WTC11 (cell line): ENCODE results near the gene CATSPERE. TPM values are rescaled to one million over a fixed set of nuclear protein-coding genes. Genes with fewer than 3 reads are reported as not detected.

Experiments used
- ATAC-seq: fragments of 200-7000 bp; cut with Tn5 transposase; 2 replicates; pipeline ENCODE4 v1.10.0; 2021; ENCODE audit warnings: mild to moderate bottlenecking, moderate library complexity
- CTCF ChIA-PET: fragments of 300-600 bp; sonication (Branson Sonifier 250); formaldehyde crosslinking; loops from one replicate; lab custom pipeline; 2021; ENCODE audit warnings: antibody characterized with exemption; lab: Charles Lee
- POLR2A ChIA-PET: fragments of 350-600 bp; sonication (Branson Sonifier 250); formaldehyde crosslinking; loops from one replicate; lab custom pipeline; 2021; ENCODE audit warnings: antibody characterized with exemption; lab: Charles Lee
- DNase-seq: peaks from one replicate; pipeline ENCODE4 v3.0.0; 2021; ENCODE audit warnings: low spot score
- H3K27ac Mint-ChIP-seq: 2 replicates; pipeline ENCODE4 v1.8.0; 2021; ENCODE audit warnings: mixed read lengths
- H3K27me3 Mint-ChIP-seq: 2 replicates; pipeline ENCODE4 v1.8.0; 2021; ENCODE audit warnings: low read depth, mild to moderate bottlenecking, moderate library complexity, mixed read lengths
- H3K36me3 Mint-ChIP-seq: 2 replicates; pipeline ENCODE4 v1.8.0; 2021; ENCODE audit warnings: mixed read lengths
- H3K4me1 Mint-ChIP-seq: 2 replicates; pipeline ENCODE4 v1.8.0; 2022; ENCODE audit warnings: mixed read lengths
- H3K4me3 Mint-ChIP-seq: 2 replicates; pipeline ENCODE4 v1.8.0; 2021; ENCODE audit warnings: mild to moderate bottlenecking, moderate library complexity, mixed read lengths
- H3K9me3 Mint-ChIP-seq: 2 replicates; pipeline ENCODE4 v1.8.0; 2021; ENCODE audit warnings: mixed read lengths
- ATF1 ChIP-seq: sonication (generic); formaldehyde crosslinking; IDR thresholded peaks from 2 replicates; pipeline ENCODE4 v1.8.1; 2023; ENCODE audit warnings: mild to moderate bottlenecking, moderate library complexity, missing genetic modification reagents
- CREM ChIP-seq: sonication (generic); formaldehyde crosslinking; IDR thresholded peaks from 2 replicates; pipeline ENCODE4 v1.8.1; 2022; ENCODE audit warnings: mild to moderate bottlenecking, missing genetic modification reagents, moderate library complexity
- ETV6 ChIP-seq: sonication (generic); formaldehyde crosslinking; IDR thresholded peaks from 2 replicates; pipeline ENCODE4 v1.8.1; 2022; ENCODE audit warnings: mild to moderate bottlenecking, missing genetic modification reagents
- FOXJ3 ChIP-seq: sonication (generic); formaldehyde crosslinking; IDR thresholded peaks from 2 replicates; pipeline ENCODE4 v1.9.0; 2021; ENCODE audit warnings: missing genetic modification reagents, mild to moderate bottlenecking, borderline replicate concordance
- GTF2I ChIP-seq: fragments of 250-450 bp; sonication (Bioruptor Pico); conservative IDR thresholded peaks from 2 replicates; pipeline ENCODE4 v1.4.0; 2021; ENCODE audit warnings: mild to moderate bottlenecking
- NFE2L1 ChIP-seq: sonication (generic); formaldehyde crosslinking; IDR thresholded peaks from 2 replicates; pipeline ENCODE4 v1.8.1; 2023; ENCODE audit warnings: missing genetic modification reagents
- PRDM15 ChIP-seq: sonication (generic); formaldehyde crosslinking; IDR thresholded peaks from 2 replicates; pipeline ENCODE4 v1.8.0; 2022; ENCODE audit warnings: missing genetic modification reagents
- SMAD3 ChIP-seq: sonication (generic); formaldehyde crosslinking; IDR thresholded peaks from 2 replicates; pipeline ENCODE4 v1.8.0; 2022; ENCODE audit warnings: missing genetic modification reagents, mild to moderate bottlenecking, borderline replicate concordance
- SMAD4 ChIP-seq: sonication (generic); formaldehyde crosslinking; IDR thresholded peaks from 2 replicates; pipeline ENCODE4 v1.8.0; 2022; ENCODE audit warnings: mild to moderate bottlenecking, missing genetic modification reagents
- TEAD1 ChIP-seq: sonication (generic); formaldehyde crosslinking; IDR thresholded peaks from 2 replicates; pipeline ENCODE4 v1.8.0; 2022; ENCODE audit warnings: mild to moderate bottlenecking, missing genetic modification reagents
- TP53 ChIP-seq: sonication (generic); formaldehyde crosslinking; IDR thresholded peaks from 2 replicates; pipeline ENCODE4 v1.8.1; 2023; ENCODE audit warnings: mild to moderate bottlenecking, missing genetic modification reagents
- USF1 ChIP-seq: sonication (generic); formaldehyde crosslinking; IDR thresholded peaks from 2 replicates; pipeline ENCODE4 v1.8.0; 2022; ENCODE audit warnings: mild to moderate bottlenecking, missing genetic modification reagents
- ZBTB21 ChIP-seq: sonication (generic); formaldehyde crosslinking; IDR thresholded peaks from 2 replicates; pipeline ENCODE4 v1.8.1; 2023; ENCODE audit warnings: mild to moderate bottlenecking, missing genetic modification reagents, borderline replicate concordance
- ZNF121 ChIP-seq: sonication (generic); formaldehyde crosslinking; IDR thresholded peaks from 2 replicates; pipeline ENCODE4 v1.8.0; 2023; ENCODE audit warnings: missing genetic modification reagents
- ZNF138 ChIP-seq: sonication (generic); formaldehyde crosslinking; conservative IDR thresholded peaks from 2 replicates; pipeline ENCODE4 v1.8.1; 2022; ENCODE audit warnings: mild to moderate bottlenecking, moderate library complexity, missing genetic modification reagents
- ZNF232 ChIP-seq: sonication (generic); formaldehyde crosslinking; IDR thresholded peaks from 2 replicates; pipeline ENCODE4 v1.8.0; 2022; ENCODE audit warnings: mild to moderate bottlenecking, missing genetic modification reagents
- ZNF281 ChIP-seq: sonication (generic); formaldehyde crosslinking; IDR thresholded peaks from 2 replicates; pipeline ENCODE4 v1.8.0; 2023; ENCODE audit warnings: mild to moderate bottlenecking, missing genetic modification reagents
- total RNA-seq: library from RNA; stranded (reverse); gene quantifications from 3 replicates; pipeline ENCODE4 v1.2.3, GENCODE V29; 2021
- TF ChIP-seq, protein P1 (sequence below): fragments of 250-450 bp; sonication (Bioruptor Pico); IDR thresholded peaks from 2 replicates; pipeline ENCODE4 v1.9.0; 2021; ENCODE audit warnings: mild to moderate bottlenecking
- TF ChIP-seq, protein P2 (sequence below): fragments of 250-450 bp; sonication (Bioruptor Pico); IDR thresholded peaks from 2 replicates; pipeline ENCODE4 v1.9.0; 2021; ENCODE audit warnings: mild to moderate bottlenecking

Gene CATSPERE
- total RNA-seq, 1 experiment from 2014 or later: 0.66 TPM

DNA sequence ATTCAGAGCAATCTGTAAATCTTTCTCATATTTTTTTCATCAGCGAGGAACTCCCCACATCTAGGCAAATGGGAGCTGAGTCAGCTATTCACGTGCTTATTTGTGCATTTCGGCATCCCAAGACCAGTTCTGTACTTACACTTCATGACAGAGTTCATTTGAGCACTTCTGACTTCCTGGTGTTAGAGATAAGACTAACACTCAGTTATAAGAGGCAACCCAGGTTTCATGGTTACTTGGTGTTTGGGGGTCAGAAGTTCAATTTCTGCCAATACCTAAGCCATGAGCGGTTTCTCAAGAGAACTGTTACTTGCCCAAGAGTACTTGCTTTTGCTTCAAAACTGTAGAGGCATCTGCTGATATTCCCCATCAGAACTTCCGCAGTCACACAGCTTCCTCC is 167.7 kb downstream of the CATSPERE start:
- Mint-ChIP-seq H3K4me1 (no peaks in the 10 kb centered on the region), H3K27ac (no peak overlapping the region), H3K4me3 (no peak overlapping the region), H3K36me3 (no peaks in the 10 kb centered on the region), H3K9me3 (peaks cover 18% of the 10 kb centered on the region), H3K27me3 (no peaks in the 10 kb centered on the region)
- POLR2A ChIA-PET: no interaction called here
- TF ChIP-seq SMAD3 (CRISPR knock-in tag) (no peak), CREM (CRISPR knock-in tag) (no peak), SMAD4 (no peak)
- DNase-seq: no peak
- no peak for ATAC-seq
- CTCF ChIA-PET: no interaction called here

DNA sequence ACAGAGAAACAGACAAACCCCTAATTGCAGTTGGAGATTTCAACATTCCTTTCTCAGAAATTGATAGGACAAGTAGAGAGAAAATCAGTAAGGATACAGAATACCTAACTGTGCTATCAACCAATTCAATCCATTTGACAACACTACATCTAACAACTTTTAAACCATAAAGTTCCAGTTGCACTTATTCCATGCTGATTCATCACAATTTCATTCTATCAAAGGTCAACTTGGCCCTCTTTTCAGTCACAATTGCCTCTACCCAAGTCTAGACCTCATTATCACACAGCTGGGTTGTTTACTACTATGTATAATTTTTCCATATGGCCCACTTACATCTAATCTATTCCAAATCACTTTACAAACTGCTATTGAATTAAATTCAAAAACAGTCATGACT is 172.1 kb downstream of the CATSPERE start:
- Mint-ChIP-seq H3K27ac (no peak overlapping the region), H3K9me3 (peaks cover 14% of the 10 kb centered on the region), H3K4me1 (no peaks in the 10 kb centered on the region), H3K4me3 (no peak overlapping the region), H3K27me3 (no peaks in the 10 kb centered on the region)
- no peak for DNase-seq
- POLR2A ChIA-PET: no interaction called here
- CTCF ChIA-PET: no interaction called here
- no peak for TF ChIP-seq TEAD1 (CRISPR knock-in tag)
- TF ChIP-seq ZBTB21 (CRISPR knock-in tag): no peak
- TF ChIP-seq SMAD3 (CRISPR knock-in tag): no peak
- TF ChIP-seq, all 79 proteins: peak for 0
- ATAC-seq: no peak
- no peaks in the 10 kb centered on the region for H3K36me3 Mint-ChIP-seq

DNA sequence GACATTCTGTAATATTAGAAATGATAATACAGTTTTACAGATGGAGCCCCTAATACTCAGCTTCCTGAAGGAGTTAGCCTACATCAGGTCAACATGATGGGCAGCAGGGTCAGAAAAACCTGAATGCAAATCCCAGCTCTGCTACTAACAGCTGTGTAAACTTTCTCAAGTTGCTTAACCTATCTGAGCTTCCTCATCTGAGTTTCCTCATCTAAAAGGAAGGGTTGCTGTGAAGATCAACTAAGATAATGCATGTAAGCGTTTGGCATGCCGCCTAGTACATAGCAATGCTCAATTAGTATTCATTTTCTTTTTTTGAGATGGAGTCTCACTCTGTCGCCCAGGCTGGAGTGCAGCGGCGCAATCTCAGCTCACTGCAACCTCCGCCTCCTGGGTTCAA is 173.5 kb downstream of the CATSPERE start:
- ATAC-seq (no peak), DNase-seq (no peak)
- Mint-ChIP-seq H3K27me3 (no peaks in the 10 kb centered on the region), H3K4me3 (no peak overlapping the region), H3K9me3 (peaks cover 14% of the 10 kb centered on the region), H3K27ac (no peak overlapping the region), H3K4me1 (no peaks in the 10 kb centered on the region), H3K36me3 (no peaks in the 10 kb centered on the region)
- TF ChIP-seq ETV6 (CRISPR knock-in tag): no peak
- no peak for TF ChIP-seq ZBTB21 (CRISPR knock-in tag)
- no peak for TF ChIP-seq TP53 (CRISPR knock-in tag)
- TF ChIP-seq FOXJ3 (CRISPR knock-in tag): no peak
- no peak for TF ChIP-seq ZNF281 (CRISPR knock-in tag)
- TF ChIP-seq, protein P1, sequence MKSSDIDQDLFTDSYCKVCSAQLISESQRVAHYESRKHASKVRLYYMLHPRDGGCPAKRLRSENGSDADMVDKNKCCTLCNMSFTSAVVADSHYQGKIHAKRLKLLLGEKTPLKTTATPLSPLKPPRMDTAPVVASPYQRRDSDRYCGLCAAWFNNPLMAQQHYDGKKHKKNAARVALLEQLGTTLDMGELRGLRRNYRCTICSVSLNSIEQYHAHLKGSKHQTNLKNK (CRISPR knock-in tag): no peak
- no peak for TF ChIP-seq ZNF232
- CTCF ChIA-PET: interaction anchor here (1.9 kb wide), 1 partner anchor 31 kb away, joined by 6 read pairs; no protein-coding TSS in a partner anchor
- POLR2A ChIA-PET: no interaction called here

GRCh38 chr1:244636488-244637259 is 175.6 kb downstream of the CATSPERE start:
- no peak overlapping the region for H3K27ac Mint-ChIP-seq
- POLR2A ChIA-PET: no interaction called here
- H3K4me3 Mint-ChIP-seq: no peak overlapping the region
- CTCF ChIA-PET: interaction anchor here (1.3 to 1.9 kb wide), 2 partner anchors 33 kb away, joined by 4 to 6 read pairs; no protein-coding TSS in a partner anchor
- H3K9me3 Mint-ChIP-seq: peaks cover 10% of the 10 kb centered on the region
- H3K4me1 Mint-ChIP-seq: no peaks in the 10 kb centered on the region
- DNase-seq (no peak), ATAC-seq (peak; percentile 95)
- H3K27me3 Mint-ChIP-seq: no peaks in the 10 kb centered on the region
- H3K36me3 Mint-ChIP-seq: no peaks in the 10 kb centered on the region
- 0 out of 2 replicates have a peak, but pooled peaks have one; percentile 21 for TF ChIP-seq GTF2I (CRISPR knock-in tag)
- TF ChIP-seq ZNF121: peak; percentile 99
- TF ChIP-seq ATF1 (CRISPR knock-in tag): no peak
- no peak for TF ChIP-seq USF1 (CRISPR knock-in tag)
- TF ChIP-seq, protein P2, sequence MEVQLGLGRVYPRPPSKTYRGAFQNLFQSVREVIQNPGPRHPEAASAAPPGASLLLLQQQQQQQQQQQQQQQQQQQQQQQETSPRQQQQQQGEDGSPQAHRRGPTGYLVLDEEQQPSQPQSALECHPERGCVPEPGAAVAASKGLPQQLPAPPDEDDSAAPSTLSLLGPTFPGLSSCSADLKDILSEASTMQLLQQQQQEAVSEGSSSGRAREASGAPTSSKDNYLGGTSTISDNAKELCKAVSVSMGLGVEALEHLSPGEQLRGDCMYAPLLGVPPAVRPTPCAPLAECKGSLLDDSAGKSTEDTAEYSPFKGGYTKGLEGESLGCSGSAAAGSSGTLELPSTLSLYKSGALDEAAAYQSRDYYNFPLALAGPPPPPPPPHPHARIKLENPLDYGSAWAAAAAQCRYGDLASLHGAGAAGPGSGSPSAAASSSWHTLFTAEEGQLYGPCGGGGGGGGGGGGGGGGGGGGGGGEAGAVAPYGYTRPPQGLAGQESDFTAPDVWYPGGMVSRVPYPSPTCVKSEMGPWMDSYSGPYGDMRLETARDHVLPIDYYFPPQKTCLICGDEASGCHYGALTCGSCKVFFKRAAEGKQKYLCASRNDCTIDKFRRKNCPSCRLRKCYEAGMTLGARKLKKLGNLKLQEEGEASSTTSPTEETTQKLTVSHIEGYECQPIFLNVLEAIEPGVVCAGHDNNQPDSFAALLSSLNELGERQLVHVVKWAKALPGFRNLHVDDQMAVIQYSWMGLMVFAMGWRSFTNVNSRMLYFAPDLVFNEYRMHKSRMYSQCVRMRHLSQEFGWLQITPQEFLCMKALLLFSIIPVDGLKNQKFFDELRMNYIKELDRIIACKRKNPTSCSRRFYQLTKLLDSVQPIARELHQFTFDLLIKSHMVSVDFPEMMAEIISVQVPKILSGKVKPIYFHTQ (CRISPR knock-in tag): no peak
- TF ChIP-seq NFE2L1 (CRISPR knock-in tag): no peak
- TF ChIP-seq ZNF138: no peak
- TF ChIP-seq PRDM15 (CRISPR knock-in tag): no peak
